GM18502 (cell line): ENCODE data around the gene IRF4.

Experiments used
- ATAC-seq: cut with Tn5 transposase; IDR thresholded peaks from one replicate; pipeline ENCODE4 v1.9.1; 2021; ENCODE audit warnings: mild to moderate bottlenecking; ENCODE audit not compliant: unreplicated experiment, poor library complexity

The IRF4 gene

GRCh38 chr6:395432-396125 lies 4.0 kb downstream of the IRF4 start:
- no peak for ATAC-seq

GRCh38 chr6:396126-396520 lies 4.6 kb downstream of the IRF4 start:
- no peak for ATAC-seq

- ATAC-seq: no peak
Observed at GRCh38 chr6:397056-397455, 5.5 kb downstream of the IRF4 start.

- ATAC-seq: no peak
Observed at GRCh38 chr6:397604-398003, 6.1 kb downstream of the IRF4 start.

- no peak for ATAC-seq
Observed at GRCh38 chr6:398065-398464, 6.5 kb downstream of the IRF4 start.

- ATAC-seq: no peak
Observed at GRCh38 chr6:398558-399078, 7.1 kb downstream of the IRF4 start.

- ATAC-seq: no peak
Observed at GRCh38 chr6:399785-400534, 8.4 kb downstream of the IRF4 start.

- ATAC-seq: no peak
Observed at GRCh38 chr6:400815-401214, 9.3 kb downstream of the IRF4 start.

GRCh38 chr6:401239-401993 lies 9.9 kb downstream of the IRF4 start:
- no peak for ATAC-seq

- ATAC-seq: no peak
Observed at GRCh38 chr6:401994-402640, 10.6 kb downstream of the IRF4 start.

- no peak for ATAC-seq
Observed at GRCh38 chr6:402901-403658, 11.5 kb downstream of the IRF4 start.

GRCh38 chr6:403659-404655 lies 12.4 kb downstream of the IRF4 start:
- ATAC-seq: no peak

- no peak for ATAC-seq
Observed at GRCh38 chr6:404685-405423, 13.3 kb downstream of the IRF4 start.

GRCh38 chr6:408148-408547 lies 16.6 kb downstream of the IRF4 start:
- no peak for ATAC-seq

GRCh38 chr6:408599-409102 lies 17.1 kb downstream of the IRF4 start:
- no peak for ATAC-seq

GRCh38 chr6:409370-409972 lies 17.9 kb downstream of the IRF4 start:
- ATAC-seq: no peak
